Prostate gland (tissue), 2 donors: ENCODE results near the gene SREK1IP1.
"Not testable (repeated sequence)": the region's sequence is repeated elsewhere in the genome, so short reads cannot be mapped to it uniquely, and the experiment has no call there.

Experiments
- CTCF ChIP-seq, 4 experiments: fragments of 200-600 bp in 2 of 4; fragments of 450-650 bp in 2 of 4; sonication (generic) in 2 of 4; IDR thresholded peaks; 1 replicate in 3 of 4; 2 replicates in 1 of 4; pipeline ENCODE4 v1.5.1; 2016 to 2019; ENCODE audit warnings: antibody characterized with exemption in 4 of 4, mild to moderate bottlenecking in 2 of 4, moderate library complexity in 2 of 4
- POLR2A ChIP-seq: fragments of 450-650 bp; IDR thresholded peaks from one replicate; pipeline ENCODE4 v1.6.1; 2016; ENCODE audit warnings: antibody characterized with exemption, mild to moderate bottlenecking

DNA sequence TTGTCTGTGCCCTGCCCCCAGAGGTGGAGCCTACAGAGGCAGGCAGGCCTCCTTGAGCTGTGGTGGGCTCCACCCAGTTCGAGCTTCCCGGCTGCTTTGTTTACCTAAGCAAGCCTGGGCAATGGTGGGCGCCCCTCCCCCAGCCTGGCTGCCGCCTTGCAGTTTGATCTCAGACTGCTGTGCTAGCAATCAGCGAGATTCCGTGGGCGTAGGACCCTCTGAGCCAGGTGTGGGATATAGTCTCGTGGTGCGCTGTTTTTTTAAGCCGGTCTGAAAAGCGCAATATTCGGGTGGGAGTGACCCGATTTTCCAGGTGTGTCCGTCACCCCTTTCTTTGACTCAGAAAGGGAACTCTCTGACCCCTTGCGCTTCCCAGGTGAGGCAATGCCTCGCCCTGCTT is 54.0 kb downstream of the SREK1IP1 start:
- not testable (repeated sequence) for TF ChIP-seq CTCF (IDR thresholded peaks at IDR 0.05); POLR2A
